Stomach (tissue), 19 donors: ENCODE measurements around the gene TMEM40. TPM values are rescaled to one million over a fixed set of nuclear protein-coding genes. Genes with fewer than 3 reads are reported as not detected.

Experiments used
- DNase-seq, 2 donors: peaks; one replicate each; pipeline versions ENCODE4 v3.0.0 to v3.0.0-alpha.2; 2013 to 2019
- H3K27ac ChIP-seq, 5 donors: fragments of 200-600 bp in 4 of 5; sonication (generic) in 4 of 5; one replicate each; pipeline ENCODE4 v1.5.1; 2013 to 2019; ENCODE audit warnings: mild to moderate bottlenecking in 1 of 5, moderate library complexity in 1 of 5
- H3K27me3 ChIP-seq, 3 donors: fragments of 200-600 bp; sonication (generic); one replicate each; pipeline ENCODE4 v1.5.1; 2017 to 2019; ENCODE audit warnings: mixed run types in 1 of 3
- H3K36me3 ChIP-seq, 4 donors: fragments of 200-600 bp; sonication (generic); 1 replicate in 3 of 4; 2 replicates in 1 of 4; pipeline ENCODE4 v1.5.1; 2016 to 2019
- H3K4me1 ChIP-seq, 4 donors: fragments of 200-600 bp; sonication (generic); one replicate each; pipeline ENCODE4 v1.5.1; 2016 to 2019
- H3K4me3 ChIP-seq, 4 donors: fragments of 200-600 bp; sonication (generic) in 3 of 4; one replicate each; pipeline ENCODE4 v1.5.1; 2016 to 2019; ENCODE audit warnings: mild to moderate bottlenecking in 1 of 4
- H3K9me3 ChIP-seq, 4 donors: fragments of 200-600 bp; sonication (generic); one replicate each; pipeline ENCODE4 v1.5.1; 2016 to 2019
- EP300 ChIP-seq: sonication (generic); formaldehyde crosslinking; IDR thresholded peaks from one replicate; pipeline ENCODE4 v1.6.1; 2017; ENCODE audit warnings: antibody characterized with exemption
- POLR2A ChIP-seq, 4 donors: fragments of 450-650 bp; IDR thresholded peaks; one replicate each; pipeline ENCODE4 v1.6.1; 2016; ENCODE audit warnings: antibody characterized with exemption in 4 of 4, control low read depth in 2 of 4, mild to moderate bottlenecking in 1 of 4, moderate library complexity in 1 of 4
- POLR2AphosphoS5 ChIP-seq, 3 donors: sonication (generic); formaldehyde crosslinking; IDR thresholded peaks; one replicate each; pipeline ENCODE4 v1.6.1; 2016; ENCODE audit warnings: antibody characterized with exemption in 3 of 3
- WGBS, 5 donors: extraction: QIAGEN DNeasy Blood & Tissue Kit in 3 of 5; methylation state at CpG; one replicate each; pipeline versions ENCODE4 v1.1.5 to v1.1.7; 2013 to 2018; 5-methylcytosine and 5-hydroxymethylcytosine counted together
- intact Hi-C: fragments of 100-400 bp; cut with DNase I; formaldehyde crosslinking; loops from one replicate; pipeline ENCODE4 v1.15.1; 2023; ENCODE audit warnings: low total_unique reads
- long read RNA-seq, 10 donors: transcript quantifications; one replicate each; lab custom pipeline, GENCODE V29; 2026
- polyA plus RNA-seq, 3 donors: library from polyadenylated mRNA; stranded (reverse); fragments of 200-250 nt; gene quantifications; one replicate each; pipeline ENCODE4 v1.2.3, GENCODE V29; 2013
- total RNA-seq, 5 donors: library from RNA; depleted of rRNA; stranded (reverse); fragments of >200 nt; gene quantifications; one replicate each; pipeline versions ENCODE4 v1.1.0 to v1.2.3, GENCODE V29; 2014 to 2016
- TF ChIP-seq, protein P1 (sequence below), 7 experiments: fragments of 450-650 bp in 4 of 7; fragments of 200-600 bp in 3 of 7; sonication (generic) in 3 of 7; IDR thresholded peaks; one replicate each; pipeline ENCODE4 v1.5.1; 2016 to 2019; ENCODE audit warnings: antibody characterized with exemption in 7 of 7, control low read depth in 2 of 7, mild to moderate bottlenecking in 1 of 7
- donor health status: healthy with polysubstance abuse.
- donor health status: Bipolar disorder and iron deficiency.
- donor health status: healthy.

The TMEM40 gene, protein sequence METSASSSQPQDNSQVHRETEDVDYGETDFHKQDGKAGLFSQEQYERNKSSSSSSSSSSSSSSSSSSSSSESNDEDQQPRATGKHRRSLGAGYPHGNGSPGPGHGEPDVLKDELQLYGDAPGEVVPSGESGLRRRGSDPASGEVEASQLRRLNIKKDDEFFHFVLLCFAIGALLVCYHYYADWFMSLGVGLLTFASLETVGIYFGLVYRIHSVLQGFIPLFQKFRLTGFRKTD
- not detected for total RNA-seq
- 100 to 1,000 TPM in 1 of 3 donors, not detected in 2; 141 TPM for polyA plus RNA-seq
- long read RNA-seq, donor 1, result 0 reads
- long read RNA-seq, donor 2, result 0 reads
- long read RNA-seq, donor 3, result 0 reads
- long read RNA-seq, donor 4, result 0 reads
- long read RNA-seq, donor 5, result 0 reads
- long read RNA-seq, donor 6, result 0 reads
- long read RNA-seq, donor 7, result 0 reads
- long read RNA-seq, donor 8, result 0 reads
- long read RNA-seq, donor 9, result 0 reads
- long read RNA-seq, donor 10, result 0 reads

GRCh38 chr3:12759097-12759679, at the start of gene TMEM40:
TSS of gene TMEM40 (minus strand) at chr3:12759259. CDS start at chr3:12749832, 9,427 bp downstream.
- Histone ChIP-seq H3K9me3 (no peaks in the 10 kb centered on the region), H3K27ac (peak within 1 kb of the TSS in 4 of 5 donors; percentile 50 to 77 (median 62)), H3K4me3 (no peak within 1 kb of the TSS), H3K4me1 (peaks cover 6 to 11% (median 9%) of the 10 kb centered on the region in 4 donors), H3K27me3 (no peaks in the 10 kb centered on the region), H3K36me3 (no peaks in the 10 kb centered on the region)
- peak in 1 of 2 donors; percentile 56 for DNase-seq
- intact Hi-C loops, result no loop called here
- 75 to 97% (median 88%) methylated on average over 7 to 10 of the region's 10 CpGs for WGBS, 5 donors
- no peak for TF ChIP-seq POLR2AphosphoS5 (IDR thresholded peaks at IDR 0.05)
- TF ChIP-seq EP300, result no peak
- TF ChIP-seq POLR2A (IDR thresholded peaks at IDR 0.05), result no peak
- TF ChIP-seq, protein P1, sequence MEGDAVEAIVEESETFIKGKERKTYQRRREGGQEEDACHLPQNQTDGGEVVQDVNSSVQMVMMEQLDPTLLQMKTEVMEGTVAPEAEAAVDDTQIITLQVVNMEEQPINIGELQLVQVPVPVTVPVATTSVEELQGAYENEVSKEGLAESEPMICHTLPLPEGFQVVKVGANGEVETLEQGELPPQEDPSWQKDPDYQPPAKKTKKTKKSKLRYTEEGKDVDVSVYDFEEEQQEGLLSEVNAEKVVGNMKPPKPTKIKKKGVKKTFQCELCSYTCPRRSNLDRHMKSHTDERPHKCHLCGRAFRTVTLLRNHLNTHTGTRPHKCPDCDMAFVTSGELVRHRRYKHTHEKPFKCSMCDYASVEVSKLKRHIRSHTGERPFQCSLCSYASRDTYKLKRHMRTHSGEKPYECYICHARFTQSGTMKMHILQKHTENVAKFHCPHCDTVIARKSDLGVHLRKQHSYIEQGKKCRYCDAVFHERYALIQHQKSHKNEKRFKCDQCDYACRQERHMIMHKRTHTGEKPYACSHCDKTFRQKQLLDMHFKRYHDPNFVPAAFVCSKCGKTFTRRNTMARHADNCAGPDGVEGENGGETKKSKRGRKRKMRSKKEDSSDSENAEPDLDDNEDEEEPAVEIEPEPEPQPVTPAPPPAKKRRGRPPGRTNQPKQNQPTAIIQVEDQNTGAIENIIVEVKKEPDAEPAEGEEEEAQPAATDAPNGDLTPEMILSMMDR (IDR thresholded peaks at IDR 0.05), result no peak

DNA sequence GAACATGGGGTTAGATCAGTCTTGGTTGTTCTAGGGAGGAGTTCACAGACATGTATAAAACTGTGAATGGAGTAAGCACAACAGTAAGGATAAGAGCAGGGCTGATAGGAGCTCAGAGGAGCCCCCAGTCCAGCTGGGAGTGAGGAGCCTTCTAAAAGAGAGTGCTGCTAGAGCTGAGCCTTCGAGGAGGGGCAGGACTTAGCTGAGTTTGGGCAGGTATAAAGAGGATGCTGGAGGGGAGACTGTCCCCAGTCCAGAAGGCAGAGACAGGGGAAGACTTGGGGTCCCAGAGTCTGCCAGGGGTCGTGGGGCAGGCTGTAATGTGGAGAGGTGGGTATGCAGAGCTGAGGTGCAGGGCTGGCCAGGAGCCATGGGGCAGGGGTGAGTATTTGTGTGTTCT, 49.5 kb upstream of the TMEM40 start:
- no peak overlapping the region for H3K4me3 ChIP-seq
- no peaks in the 10 kb centered on the region for H3K27me3 ChIP-seq
- peaks cover 0 to 54% (median 21%) of the 10 kb centered on the region in 4 donors for H3K36me3 ChIP-seq
- no peak for DNase-seq
- TF ChIP-seq EP300 (no peak), POLR2AphosphoS5 (IDR thresholded peaks at IDR 0.05) (no peak), POLR2A (IDR thresholded peaks at IDR 0.05) (no peak)
- TF ChIP-seq, protein P1 (IDR thresholded peaks at IDR 0.05), result no peak
- intact Hi-C loops, result no loop called here
- peak overlapping the region in 1 of 5 donors; percentile 9 for H3K27ac ChIP-seq
- H3K9me3 ChIP-seq, result no peaks in the 10 kb centered on the region
- H3K4me1 ChIP-seq, result peaks cover 6 to 19% (median 15%) of the 10 kb centered on the region in 4 donors
- 55 to 84% (median 72%) methylated on average over 2 of the region's 2 CpGs for WGBS, 5 donors

DNA sequence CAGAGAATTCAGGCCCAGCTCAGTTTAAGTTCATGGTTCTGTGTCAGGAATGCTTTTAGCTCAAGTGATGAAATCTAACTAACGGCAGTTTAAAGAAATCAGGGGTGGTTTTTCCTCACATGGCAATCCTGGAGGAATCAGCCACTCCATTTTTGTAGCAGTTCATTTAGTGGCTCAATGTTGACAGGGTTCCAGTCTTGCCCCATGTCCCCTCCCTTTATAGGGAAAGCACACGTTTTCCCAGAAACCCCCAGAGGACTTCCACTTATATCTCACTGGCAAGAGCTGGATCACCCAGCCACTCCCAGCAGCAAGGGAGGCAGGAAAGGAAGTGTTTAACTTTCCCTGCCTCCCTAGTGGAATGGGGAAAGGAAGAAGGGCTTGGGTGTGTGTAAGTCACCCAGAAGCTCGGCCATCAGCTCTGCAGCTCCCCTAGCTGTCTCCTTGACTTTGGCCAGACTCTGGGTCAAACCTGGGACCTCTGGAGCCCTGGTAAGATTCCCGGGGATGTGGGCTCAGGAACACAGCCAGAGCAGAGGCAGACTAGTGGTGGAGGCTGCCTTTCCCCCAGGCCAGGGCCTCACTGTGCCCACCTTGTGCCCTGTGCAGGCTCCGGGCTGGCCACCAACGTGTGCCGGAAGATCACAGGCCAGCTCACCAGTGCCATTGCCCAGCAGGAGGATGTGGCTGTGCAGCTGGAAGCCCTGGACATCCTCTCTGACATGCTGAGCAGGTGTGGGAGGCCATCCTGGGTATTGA, 48.7 kb upstream of the TMEM40 start:
- Histone ChIP-seq H3K27ac (peak overlapping the region in 1 of 5 donors; percentile 9), H3K27me3 (no peaks in the 10 kb centered on the region), H3K4me1 (peaks cover 6 to 19% (median 15%) of the 10 kb centered on the region in 4 donors), H3K4me3 (no peak overlapping the region), H3K36me3 (peaks cover 0 to 55% (median 22%) of the 10 kb centered on the region in 4 donors), H3K9me3 (no peaks in the 10 kb centered on the region)
- 75 to 87% (median 83%) methylated on average over 6 to 7 of the region's 7 CpGs for WGBS, 5 donors
- no peak for DNase-seq
- TF ChIP-seq EP300 (no peak), POLR2A (IDR thresholded peaks at IDR 0.05) (no peak), POLR2AphosphoS5 (IDR thresholded peaks at IDR 0.05) (no peak)
- TF ChIP-seq, protein P1 (IDR thresholded peaks at IDR 0.05), result no peak
- intact Hi-C loops, result no loop called here

DNA sequence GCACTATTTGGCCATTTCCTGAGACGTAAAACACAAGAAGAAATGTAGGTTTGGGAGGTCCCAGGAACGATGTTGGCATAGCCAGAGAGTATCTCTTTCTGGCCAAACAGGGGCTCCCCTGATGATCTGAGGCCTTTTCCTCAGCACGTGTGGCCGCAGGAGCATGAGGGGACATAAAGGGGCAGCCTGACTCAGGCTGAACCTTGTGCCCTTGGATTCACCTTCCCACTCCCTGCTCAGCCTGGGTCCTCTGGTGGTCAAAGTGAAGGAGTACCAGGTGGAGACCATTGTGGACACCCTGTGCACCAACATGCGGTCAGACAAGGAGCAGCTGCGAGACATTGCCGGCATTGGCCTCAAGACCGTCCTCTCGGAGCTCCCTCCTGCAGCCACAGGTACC, 48.0 kb upstream of the TMEM40 start:
- intact Hi-C loops, result no loop called here
- Histone ChIP-seq H3K4me3 (no peak overlapping the region), H3K9me3 (no peaks in the 10 kb centered on the region), H3K4me1 (peaks cover 6 to 19% (median 15%) of the 10 kb centered on the region in 4 donors), H3K27ac (no peak overlapping the region), H3K27me3 (no peaks in the 10 kb centered on the region), H3K36me3 (peaks cover 0 to 54% (median 22%) of the 10 kb centered on the region in 4 donors)
- DNase-seq, result no peak
- TF ChIP-seq EP300, result no peak
- TF ChIP-seq POLR2A (IDR thresholded peaks at IDR 0.05), result no peak
- WGBS, 5 donors, result 96 to 98% (median 97%) methylated on average over 9 of the region's 9 CpGs
